Measurements from ENCODE around the gene PRMT7. TPM values are rescaled to one million over a fixed set of nuclear protein-coding genes. Genes with fewer than 3 reads are reported as not detected.

Gene PRMT7
- total RNA-seq, 2 experiments from 2014 or later = 70.4 to 73.2 TPM

DNA sequence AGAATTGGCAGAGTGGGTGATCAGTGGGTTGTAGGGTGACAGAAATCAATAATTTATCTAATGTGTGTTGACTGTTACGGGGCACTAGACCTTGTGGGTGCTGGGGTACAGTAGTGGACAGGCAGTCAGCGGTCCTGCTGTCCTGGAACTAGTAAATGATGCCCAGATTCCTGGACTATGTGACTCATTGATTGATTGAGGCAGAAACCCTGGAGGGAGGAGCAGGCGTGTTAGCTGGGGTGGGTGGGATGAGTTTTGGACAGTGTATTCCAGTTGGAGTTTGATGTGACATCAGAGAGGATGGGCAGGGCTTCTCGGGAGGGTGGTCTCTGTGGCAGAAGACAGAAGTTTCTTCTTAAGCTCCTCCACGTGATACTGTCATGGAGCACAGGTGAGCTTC, 24.4 kb downstream of the PRMT7 start:
- H3K36me3 Mint-ChIP-seq (ENCODE audit: low read depth) = peaks cover 63% of the 10 kb centered on the region
- ChIA-PET POLR2A (no interaction called here), CTCF (interaction anchor here (20.0 kb wide), 1 partner anchor 74 kb away, joined by 544 read pairs; the partner anchor contains the start of gene SLC7A6)
- DNase-seq (no peak), ATAC-seq (no peak)
- H3K4me3 Mint-ChIP-seq = no peak overlapping the region
- H3K4me1 Mint-ChIP-seq (ENCODE audit: low read depth) = peaks cover 17% of the 10 kb centered on the region
- H3K27me3 Mint-ChIP-seq (ENCODE audit: low read depth) = no peaks in the 10 kb centered on the region
- no peaks in the 10 kb centered on the region for H3K9me3 Mint-ChIP-seq (ENCODE audit: insufficient read depth)
- peak overlapping the region; percentile 26 for H3K27ac Mint-ChIP-seq

- DNase-seq (no peak), ATAC-seq (no peak)
- Mint-ChIP-seq H3K27ac (peak overlapping the region; percentile 31), H3K27me3 (ENCODE audit: low read depth) (no peaks in the 10 kb centered on the region), H3K9me3 (ENCODE audit: insufficient read depth) (no peaks in the 10 kb centered on the region), H3K36me3 (ENCODE audit: low read depth) (peaks cover 72% of the 10 kb centered on the region), H3K4me1 (ENCODE audit: low read depth) (peaks cover 4% of the 10 kb centered on the region), H3K4me3 (no peak overlapping the region)
- CTCF ChIA-PET = interaction anchor here (1.3 to 3.7 kb wide), 4 partner anchors 10 to 77 kb away, joined by 4 to 16 read pairs (median 6); partner anchors contain the start of gene SLC7A6
- POLR2A ChIA-PET = interaction anchor here (0.6 to 1.2 kb wide), 2 partner anchors 9 to 39 kb away, joined by 3 read pairs; no protein-coding TSS in a partner anchor
Measured at GRCh38 chr16:68338326-68339119, 27.7 kb downstream of the PRMT7 start.

DNA sequence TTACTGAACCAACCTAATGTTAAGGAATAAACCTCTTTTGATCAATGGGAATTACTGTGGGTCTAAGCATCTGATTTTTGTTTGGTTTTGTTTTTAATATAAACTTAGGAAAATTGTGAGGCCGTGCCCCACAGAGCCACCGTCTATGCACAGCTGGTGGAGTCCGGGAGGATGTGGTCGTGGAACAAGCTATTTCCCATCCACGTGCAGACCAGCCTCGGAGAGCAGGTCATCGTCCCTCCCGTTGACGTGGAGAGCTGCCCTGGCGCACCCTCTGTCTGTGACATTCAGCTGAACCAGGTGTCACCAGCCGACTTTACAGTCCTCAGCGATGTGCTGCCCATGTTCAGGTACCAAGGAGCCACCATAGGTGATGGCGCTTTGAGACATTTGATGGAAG, 28.4 kb downstream of the PRMT7 start:
- peaks cover 69% of the 10 kb centered on the region for H3K36me3 Mint-ChIP-seq (ENCODE audit: low read depth)
- CTCF ChIA-PET = interaction anchor here (1.3 to 3.7 kb wide), 3 partner anchors 11 to 78 kb away, joined by 4 to 16 read pairs (median 6); no protein-coding TSS in a partner anchor
- DNase-seq (no peak), ATAC-seq (no peak)
- H3K4me1 Mint-ChIP-seq (ENCODE audit: low read depth) = peaks cover 5% of the 10 kb centered on the region
- no peaks in the 10 kb centered on the region for H3K27me3 Mint-ChIP-seq (ENCODE audit: low read depth)
- no peak overlapping the region for H3K4me3 Mint-ChIP-seq
- POLR2A ChIA-PET = interaction anchor here (0.6 kb wide), 1 partner anchor 40 kb away, joined by 3 read pairs; no protein-coding TSS in a partner anchor
- no peaks in the 10 kb centered on the region for H3K9me3 Mint-ChIP-seq (ENCODE audit: insufficient read depth)
- no peak overlapping the region for H3K27ac Mint-ChIP-seq

DNA sequence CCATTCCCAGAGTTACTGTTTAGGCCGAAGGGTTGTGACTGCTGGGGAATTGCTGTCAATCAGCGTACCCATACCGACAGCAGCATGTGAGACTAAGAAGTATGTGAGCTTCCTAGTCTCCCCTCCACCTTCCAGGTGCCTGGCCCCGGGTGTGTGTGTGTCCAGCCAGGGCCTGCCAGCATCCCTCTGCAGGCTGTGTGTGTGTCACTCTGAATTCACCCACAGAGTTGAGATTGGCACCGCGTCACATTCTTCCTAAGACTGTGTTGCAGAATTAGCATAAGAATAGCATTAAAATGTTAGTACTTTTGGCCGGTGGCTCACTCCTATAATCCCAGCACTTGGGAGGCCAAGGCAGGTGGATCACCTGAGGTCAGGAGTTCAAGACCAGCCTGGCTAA, 31.8 kb downstream of the PRMT7 start:
- ATAC-seq (no peak), DNase-seq (no peak)
- Mint-ChIP-seq H3K4me1 (ENCODE audit: low read depth) (peaks cover 33% of the 10 kb centered on the region), H3K27me3 (ENCODE audit: low read depth) (no peaks in the 10 kb centered on the region), H3K36me3 (ENCODE audit: low read depth) (peaks cover 78% of the 10 kb centered on the region), H3K9me3 (ENCODE audit: insufficient read depth) (no peaks in the 10 kb centered on the region), H3K27ac (no peak overlapping the region), H3K4me3 (no peak overlapping the region)
- ChIA-PET CTCF (interaction anchor here (0.7 to 1.5 kb wide), 3 partner anchors 13 to 81 kb away, joined by 3 to 5 read pairs (median 4); partner anchors contain the start of gene SLC7A6), POLR2A (no interaction called here)

- H3K27me3 Mint-ChIP-seq (ENCODE audit: low read depth) = no peaks in the 10 kb centered on the region
- H3K36me3 Mint-ChIP-seq (ENCODE audit: low read depth) = peaks cover 78% of the 10 kb centered on the region
- DNase-seq (no peak), ATAC-seq (no peak)
- ChIA-PET POLR2A (no interaction called here), CTCF (interaction anchor here (0.7 to 1.5 kb wide), 2 partner anchors 14 to 79 kb away, joined by 3 to 5 read pairs; partner anchors contain the start of gene SLC7A6)
- no peak overlapping the region for H3K4me3 Mint-ChIP-seq
- H3K27ac Mint-ChIP-seq = no peak overlapping the region
- peaks cover 38% of the 10 kb centered on the region for H3K4me1 Mint-ChIP-seq (ENCODE audit: low read depth)
- H3K9me3 Mint-ChIP-seq (ENCODE audit: insufficient read depth) = no peaks in the 10 kb centered on the region
Measured at GRCh38 chr16:68343137-68343536, 32.3 kb downstream of the PRMT7 start.

GRCh38 chr16:68344252-68344651, 33.4 kb downstream of the PRMT7 start:
- peaks cover 40% of the 10 kb centered on the region for H3K4me1 Mint-ChIP-seq (ENCODE audit: low read depth)
- ATAC-seq = no peak
- no peak overlapping the region for H3K27ac Mint-ChIP-seq
- ChIA-PET CTCF (interaction anchor here (1.5 to 2.0 kb wide), 3 partner anchors 12 to 83 kb away, joined by 5 to 7 read pairs (median 5); partner anchors contain the start of gene SLC7A6), POLR2A (interaction anchor here (1.1 kb wide), 1 partner anchor 12 kb away, joined by 4 read pairs; no protein-coding TSS in a partner anchor)
- no peaks in the 10 kb centered on the region for H3K27me3 Mint-ChIP-seq (ENCODE audit: low read depth)
- peaks cover 81% of the 10 kb centered on the region for H3K36me3 Mint-ChIP-seq (ENCODE audit: low read depth)
- DNase-seq = no peak
- no peaks in the 10 kb centered on the region for H3K9me3 Mint-ChIP-seq (ENCODE audit: insufficient read depth)
- no peak overlapping the region for H3K4me3 Mint-ChIP-seq

GRCh38 chr16:68345351-68345810, 34.6 kb downstream of the PRMT7 start:
- Mint-ChIP-seq H3K4me1 (ENCODE audit: low read depth) (peaks cover 40% of the 10 kb centered on the region), H3K36me3 (ENCODE audit: low read depth) (peaks cover 77% of the 10 kb centered on the region), H3K27ac (peak overlapping the region; percentile 39), H3K4me3 (peak overlapping the region; percentile 42), H3K9me3 (ENCODE audit: insufficient read depth) (no peaks in the 10 kb centered on the region), H3K27me3 (ENCODE audit: low read depth) (no peaks in the 10 kb centered on the region)
- peak; percentile 90 for ATAC-seq
- DNase-seq = peak; percentile 79
- CTCF ChIA-PET = interaction anchor here (0.8 to 2.0 kb wide), 6 partner anchors 11 to 100 kb away, joined by 3 to 7 read pairs (median 4); partner anchors contain the start of gene PLA2G15
- POLR2A ChIA-PET = no interaction called here

GRCh38 chr16:68345958-68346635, 35.3 kb downstream of the PRMT7 start:
- H3K9me3 Mint-ChIP-seq (ENCODE audit: insufficient read depth) = no peaks in the 10 kb centered on the region
- ChIA-PET CTCF (interaction anchor here (1.0 to 1.4 kb wide), 3 partner anchors 17 to 101 kb away, joined by 3 to 4 read pairs (median 4); partner anchors contain the start of gene PLA2G15), POLR2A (no interaction called here)
- peaks cover 40% of the 10 kb centered on the region for H3K4me1 Mint-ChIP-seq (ENCODE audit: low read depth)
- peak overlapping the region; percentile 39 for H3K27ac Mint-ChIP-seq
- peaks cover 73% of the 10 kb centered on the region for H3K36me3 Mint-ChIP-seq (ENCODE audit: low read depth)
- peak overlapping the region; percentile 48 for H3K4me3 Mint-ChIP-seq
- no peaks in the 10 kb centered on the region for H3K27me3 Mint-ChIP-seq (ENCODE audit: low read depth)
- DNase-seq (no peak), ATAC-seq (peak; percentile 4)

- Mint-ChIP-seq H3K4me3 (peak overlapping the region; percentile 48), H3K36me3 (ENCODE audit: low read depth) (peaks cover 73% of the 10 kb centered on the region), H3K4me1 (ENCODE audit: low read depth) (peaks cover 40% of the 10 kb centered on the region), H3K27me3 (ENCODE audit: low read depth) (no peaks in the 10 kb centered on the region), H3K9me3 (ENCODE audit: insufficient read depth) (no peaks in the 10 kb centered on the region), H3K27ac (peak overlapping the region; percentile 27)
- CTCF ChIA-PET = interaction anchor here (0.8 to 1.4 kb wide), 3 partner anchors 9 to 164 kb away, joined by 3 to 6 read pairs (median 5); no protein-coding TSS in a partner anchor
- no peak for DNase-seq
- no peak for ATAC-seq
- POLR2A ChIA-PET = interaction anchor here (0.8 kb wide), 1 partner anchor 21 kb away, joined by 3 read pairs; no protein-coding TSS in a partner anchor
Measured at GRCh38 chr16:68346892-68347480, 36.2 kb downstream of the PRMT7 start.

DNA sequence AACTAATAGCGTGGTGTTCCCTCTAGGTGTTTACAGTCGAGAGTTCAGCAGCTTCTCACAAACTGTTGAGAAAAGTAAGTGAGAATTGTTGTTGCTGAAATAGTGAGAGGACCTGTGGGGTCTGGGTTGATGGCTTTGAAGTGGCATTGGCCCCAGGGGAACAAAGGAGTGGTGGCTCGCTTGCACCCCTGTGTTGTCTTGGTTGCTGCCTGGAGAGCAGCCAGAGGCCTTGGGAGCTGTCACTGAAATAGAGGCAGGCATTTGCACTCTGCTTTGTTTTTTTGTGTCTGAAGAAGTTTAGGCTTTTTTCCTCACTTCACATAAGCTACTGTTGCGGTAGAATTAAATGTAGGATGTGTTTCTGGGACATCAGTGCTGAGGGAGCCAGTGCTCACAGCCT, 36.8 kb downstream of the PRMT7 start:
- DNase-seq (no peak), ATAC-seq (no peak)
- POLR2A ChIA-PET = interaction anchor here (0.8 kb wide), 1 partner anchor 21 kb away, joined by 3 read pairs; no protein-coding TSS in a partner anchor
- Mint-ChIP-seq H3K36me3 (ENCODE audit: low read depth) (peaks cover 73% of the 10 kb centered on the region), H3K27ac (peak overlapping the region; percentile 40), H3K27me3 (ENCODE audit: low read depth) (no peaks in the 10 kb centered on the region), H3K4me3 (peak overlapping the region; percentile 27), H3K9me3 (ENCODE audit: insufficient read depth) (no peaks in the 10 kb centered on the region), H3K4me1 (ENCODE audit: low read depth) (peaks cover 40% of the 10 kb centered on the region)
- CTCF ChIA-PET = interaction anchor here (0.8 to 1.4 kb wide), 3 partner anchors 9 to 163 kb away, joined by 3 to 6 read pairs (median 5); no protein-coding TSS in a partner anchor

Measured in activated CD8-positive, alpha-beta T cell treated with anti-CD3 and anti-CD28 coated beads, Interleukin-2, amount 10 ng/mL, durations not matched to agents 7 days and 5 days (primary cell).